K562 (cell line): ENCODE measurements around the gene PAQR7.

Experiments
- HNRNPK ChIP-seq: fragments of 200-400 bp; formaldehyde crosslinking; IDR thresholded peaks from one replicate; pipeline ENCODE4 v1.6.1; 2018; ENCODE audit warnings: mild to moderate bottlenecking, low read depth, low read length; ENCODE audit not compliant: poor library complexity, severe bottlenecking
- NFIC ChIP-seq: fragments of 450-650 bp; IDR thresholded peaks from 2 replicates; pipeline ENCODE4 v1.6.1; 2017; ENCODE audit warnings: mild to moderate bottlenecking, inconsistent platforms
- POLR2AphosphoS5 ChIP-seq: IDR thresholded peaks from 2 replicates; pipeline ENCODE4 v1.6.1; 2011; ENCODE audit warnings: mild to moderate bottlenecking, low read depth, low read length, moderate library complexity; ENCODE audit not compliant: control insufficient read depth, insufficient read depth
- ZNF274 ChIP-seq: IDR thresholded peaks from 2 replicates; pipeline ENCODE4 v1.6.1; 2011; ENCODE audit warnings: low read depth, mild to moderate bottlenecking, low read length, moderate library complexity, borderline replicate concordance
- TF ChIP-seq, protein P1 (sequence below): fragments of 450-650 bp; formaldehyde crosslinking; IDR thresholded peaks from 2 replicates; pipeline ENCODE4 v1.4.0; 2020; ENCODE audit warnings: mild to moderate bottlenecking

DNA sequence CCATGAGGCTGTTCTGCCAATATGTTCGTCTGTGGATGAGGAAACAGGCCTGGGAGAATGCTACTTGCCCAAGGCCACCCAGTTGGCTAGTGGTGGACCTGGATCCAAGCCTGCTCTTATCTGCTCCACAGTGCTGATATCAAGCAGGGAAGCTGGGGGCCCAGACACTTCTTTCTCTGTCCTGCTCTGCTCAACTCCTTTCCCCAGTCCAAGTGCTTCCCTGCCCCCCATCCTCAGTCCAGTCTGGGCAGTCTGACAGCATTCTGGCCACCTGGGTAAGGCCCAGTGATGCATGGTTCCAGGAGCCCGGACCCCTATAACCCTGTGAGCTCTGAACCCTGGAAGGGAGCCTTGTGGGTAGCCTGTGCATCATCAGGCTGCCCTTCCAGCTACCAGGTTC lies 4.2 kb upstream of the PAQR7 start:
- no peak for TF ChIP-seq ZNF274
- no peak for TF ChIP-seq POLR2AphosphoS5
- no peak for TF ChIP-seq HNRNPK
- no peak for TF ChIP-seq NFIC
- TF ChIP-seq, protein P1, sequence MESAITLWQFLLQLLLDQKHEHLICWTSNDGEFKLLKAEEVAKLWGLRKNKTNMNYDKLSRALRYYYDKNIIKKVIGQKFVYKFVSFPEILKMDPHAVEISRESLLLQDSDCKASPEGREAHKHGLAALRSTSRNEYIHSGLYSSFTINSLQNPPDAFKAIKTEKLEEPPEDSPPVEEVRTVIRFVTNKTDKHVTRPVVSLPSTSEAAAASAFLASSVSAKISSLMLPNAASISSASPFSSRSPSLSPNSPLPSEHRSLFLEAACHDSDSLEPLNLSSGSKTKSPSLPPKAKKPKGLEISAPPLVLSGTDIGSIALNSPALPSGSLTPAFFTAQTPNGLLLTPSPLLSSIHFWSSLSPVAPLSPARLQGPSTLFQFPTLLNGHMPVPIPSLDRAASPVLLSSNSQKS: no peak
